Fibroblast of villous mesenchyme (primary cell): ENCODE results near the gene GRP. TPM values are rescaled to one million over a fixed set of nuclear protein-coding genes. Genes with fewer than 3 reads are reported as not detected.

Experiments used
- DNase-seq: peaks from one replicate; pipeline ENCODE4 v3.0.0-alpha.2; 2010; ENCODE audit warnings: low read depth
- H3K4me3 ChIP-seq: 2 replicates; pipeline ENCODE4 v1.5.1; 2011; ENCODE audit warnings: low read depth, mild to moderate bottlenecking, low read length
- CTCF ChIP-seq: IDR thresholded peaks from 2 replicates; pipeline ENCODE4 v1.5.1; 2012; ENCODE audit warnings: low read depth, mild to moderate bottlenecking, low read length; ENCODE audit not compliant: insufficient read depth
- total RNA-seq: library from RNA; depleted of rRNA; stranded (reverse); fragments of >200 nt; gene quantifications from 2 replicates; pipeline ENCODE4 v1.2.3, GENCODE V29; 2012

GRP gene
- total RNA-seq, 1 donor = not detected

- H3K4me3 ChIP-seq = no peak overlapping the region
- no peak for DNase-seq
- no peak for TF ChIP-seq CTCF
These were observed 49.7 kb downstream of the GRP start for GRCh38 chr18:59269563-59270119.

- no peak overlapping the region for H3K4me3 ChIP-seq
- TF ChIP-seq CTCF = no peak
- DNase-seq = no peak
These were observed 50.8 kb downstream of the GRP start for GRCh38 chr18:59270689-59271257.

- TF ChIP-seq CTCF = no peak
- DNase-seq = no peak
- no peak overlapping the region for H3K4me3 ChIP-seq
These were observed 51.8 kb downstream of the GRP start for GRCh38 chr18:59271606-59272220.

GRCh38 chr18:59272221-59272888 lies 52.4 kb downstream of the GRP start:
- no peak overlapping the region for H3K4me3 ChIP-seq
- TF ChIP-seq CTCF = no peak
- no peak for DNase-seq

GRCh38 chr18:59272891-59273758 lies 53.2 kb downstream of the GRP start, which contains the start of gene RAX:
TSS of gene RAX (minus strand) at chr18:59273454. CDS start at chr18:59273206, 248 bp downstream.
- TF ChIP-seq CTCF = no peak
- DNase-seq = peak; percentile 11
- H3K4me3 ChIP-seq = no peak within 1 kb of the TSS

GRCh38 chr18:59273759-59274532 lies 54.0 kb downstream of the GRP start:
- TF ChIP-seq CTCF = no peak
- no peak overlapping the region for H3K4me3 ChIP-seq
- DNase-seq = no peak
